HG03520 (cell line): ENCODE data around the gene RNF166.
A peak's percentile ranks its signal among the peaks of the same experiment; 100 is the strongest.

Source experiments
- ATAC-seq: cut with Tn5 transposase; IDR thresholded peaks from one replicate; pipeline ENCODE4 v1.9.1; 2021; ENCODE audit warnings: mild to moderate bottlenecking, moderate library complexity; ENCODE audit not compliant: unreplicated experiment

Gene RNF166

GRCh38 chr16:88655733-88656281, 50.4 kb downstream of the RNF166 start:
- ATAC-seq, result no peak

DNA sequence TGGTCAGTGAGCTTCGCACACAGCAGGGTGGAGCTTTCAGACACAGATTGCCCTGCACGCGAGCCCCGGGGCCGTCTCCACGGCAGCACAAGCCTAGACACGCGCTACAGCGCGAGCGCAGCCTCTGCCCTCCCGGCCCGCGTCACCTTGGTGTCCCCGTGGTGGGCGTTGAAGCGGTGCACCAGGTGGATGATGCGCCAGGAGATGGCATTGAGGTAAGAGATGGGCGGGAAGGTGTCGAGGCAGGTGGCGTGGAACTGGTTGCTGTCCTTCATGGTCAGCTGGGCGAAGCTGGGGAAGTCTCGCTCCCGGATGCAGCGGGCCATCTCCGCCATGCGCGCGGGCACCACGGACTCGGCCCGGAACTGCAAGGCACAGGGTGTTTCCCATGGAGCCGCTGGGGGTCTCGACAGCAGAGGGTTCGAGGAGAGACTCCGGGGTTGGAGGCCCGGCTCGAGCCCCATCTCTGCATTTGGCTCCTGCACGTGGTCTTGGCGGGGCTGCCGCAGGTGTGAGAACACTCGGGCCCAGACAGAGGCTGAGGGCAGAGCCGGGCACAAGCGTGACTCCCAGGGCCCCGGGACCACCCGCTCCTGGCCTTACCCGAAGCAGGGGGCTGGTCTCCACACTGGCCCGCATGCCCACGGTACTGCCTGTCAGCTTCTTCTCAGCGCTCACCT, 51.0 kb downstream of the RNF166 start:
- ATAC-seq, result no peak

GRCh38 chr16:88654363-88655052, 51.7 kb downstream of the RNF166 start:
- ATAC-seq, result no peak

GRCh38 chr16:88653596-88654362, 52.4 kb downstream of the RNF166 start:
- no peak for ATAC-seq

- ATAC-seq, result no peak
Measured at GRCh38 chr16:88653101-88653500, 53.1 kb downstream of the RNF166 start.

- no peak for ATAC-seq
Measured at GRCh38 chr16:88652762-88653063, 53.5 kb downstream of the RNF166 start.

GRCh38 chr16:88651989-88652761, 54.0 kb downstream of the RNF166 start:
- ATAC-seq, result no peak

GRCh38 chr16:88651276-88651988, 54.8 kb downstream of the RNF166 start:
- peak; percentile 61 for ATAC-seq

DNA sequence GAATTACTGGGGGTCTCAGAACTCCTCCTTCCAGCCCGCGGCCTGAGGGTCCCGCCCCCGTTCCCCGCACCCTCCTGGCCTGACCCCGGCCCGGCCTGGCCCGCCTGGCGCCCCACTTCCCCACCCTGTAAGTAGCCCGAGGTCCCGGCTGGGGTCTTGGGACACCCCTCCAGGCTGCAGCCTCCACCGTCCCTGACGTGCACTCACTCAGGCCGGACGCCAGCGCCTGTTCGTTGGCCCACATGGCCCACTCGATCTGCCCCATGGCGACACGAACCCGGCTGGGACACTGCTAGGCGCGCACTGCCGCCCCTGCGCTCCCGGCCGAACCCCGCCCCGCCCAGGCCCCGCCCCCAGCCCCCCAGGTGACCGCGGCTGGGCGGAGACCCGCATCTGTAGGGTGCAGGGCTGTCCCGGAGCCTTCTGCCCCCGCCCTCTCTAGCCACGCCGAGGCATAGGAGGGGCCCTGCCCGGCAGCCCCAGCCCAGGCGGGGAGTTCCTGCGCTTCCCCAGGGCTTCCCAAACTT, 55.4 kb downstream of the RNF166 start, which contains the start of gene CYBA:
Gene CYBA (minus strand): TSS at position 305 of the 527 bp plus-strand sequence. CDS start 40 bp downstream, at position 265.
- peak; percentile 56 for ATAC-seq

- peak; percentile 16 for ATAC-seq
Measured at GRCh38 chr16:88649924-88650748, 56.1 kb downstream of the RNF166 start.

DNA sequence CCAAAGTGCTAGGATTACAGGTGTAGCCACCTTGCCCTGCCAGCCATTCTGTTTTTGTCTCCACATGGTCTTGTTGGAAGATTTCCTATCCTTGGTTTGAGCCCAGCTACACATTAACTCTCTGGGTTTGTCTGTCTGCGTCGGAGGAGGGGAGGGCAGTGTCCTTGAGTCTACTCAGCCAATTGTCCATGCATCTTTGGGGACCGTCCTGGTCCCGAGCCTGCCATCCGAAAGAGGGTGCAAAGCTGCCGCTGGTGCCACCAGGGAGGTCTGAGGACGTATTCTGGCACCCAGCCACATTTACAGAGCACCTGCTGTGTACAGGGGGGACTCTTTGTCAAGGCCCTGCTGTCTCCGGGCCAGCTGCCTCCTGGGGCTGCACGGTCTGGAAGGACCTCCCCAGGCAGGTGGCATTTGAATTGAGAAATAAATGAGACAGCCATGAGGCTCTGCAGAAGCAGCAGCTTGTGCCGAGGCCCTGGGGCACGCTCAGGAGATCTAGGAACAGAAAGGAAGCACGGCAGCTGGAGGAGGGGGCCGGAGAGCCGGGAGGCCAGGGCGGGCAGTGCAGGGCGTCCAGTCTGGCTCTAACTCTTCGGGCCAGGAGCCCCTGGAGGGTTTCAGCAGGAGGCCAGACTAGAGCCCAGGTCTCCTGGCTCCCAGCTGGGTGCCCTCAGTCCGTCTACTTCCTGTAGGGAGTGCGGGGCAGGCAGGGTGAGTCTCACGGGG, 56.8 kb downstream of the RNF166 start:
- no peak for ATAC-seq

- no peak for ATAC-seq
Measured at GRCh38 chr16:88647178-88648070, 58.8 kb downstream of the RNF166 start.
